ENCODE results near the gene C4orf36. TPM values are rescaled to one million over a fixed set of nuclear protein-coding genes. Genes with fewer than 3 reads are reported as not detected.

Gene C4orf36
- total and polyA plus RNA-seq, 2 donors (not counting 1 experiment from before 2014, with no cell fraction given) = 0.24 TPM; not detected in 1

DNA sequence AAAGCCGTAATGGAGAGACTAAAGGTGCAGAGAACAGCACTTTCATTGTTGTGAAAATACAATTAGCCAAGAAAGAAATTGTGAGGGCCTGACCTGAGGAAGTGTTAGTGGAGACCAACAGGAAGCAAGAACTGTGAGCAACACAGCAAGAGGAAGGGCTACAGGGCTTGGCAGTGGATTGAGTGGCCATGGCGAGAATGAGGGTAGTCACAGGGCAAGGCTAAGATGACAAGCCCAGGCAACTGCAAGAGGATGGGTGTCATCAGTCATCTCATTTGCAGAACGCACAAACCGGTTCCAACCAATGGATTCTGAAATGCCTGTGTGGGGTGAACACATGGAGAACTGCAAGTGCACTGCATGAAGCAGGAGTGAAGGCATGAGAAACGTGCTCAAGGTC, 46.6 kb downstream of the C4orf36 start:
- no peak overlapping the region for H3K27ac Mint-ChIP-seq
- CTCF ChIA-PET = no interaction called here
- H3K4me3 ChIP-seq (ENCODE audit: control extremely low read depth in 1 of 5, extremely low read depth in 1 of 5, insufficient read depth in 1 of 5, low read depth in 2 of 5, low read length in 4 of 5) = no peak overlapping the region
- ATAC-seq (ENCODE audit: low read depth) (no peak), DNase-seq (no peak)
- no peak overlapping the region for H3K4me3 Mint-ChIP-seq
- H3K27me3 ChIP-seq (replicated peaks in 1 of 4; ENCODE audit: control extremely low read depth in 1 of 4, control insufficient read depth in 3 of 4, insufficient read depth in 4 of 4, low read length in 3 of 4) = no peaks in the 10 kb centered on the region
- no peak overlapping the region for H3K9ac ChIP-seq (ENCODE audit: low read length)
- intact Hi-C loops (cut with micrococcal nuclease) = no loop called here
- over 99% methylated on average over 5 of the region's 5 CpGs for WGBS (ENCODE audit: insufficient coverage)
- H3K9me3 Mint-ChIP-seq (ENCODE audit: insufficient read depth) = no peaks in the 10 kb centered on the region
- no peaks in the 10 kb centered on the region for H3K4me1 ChIP-seq (ENCODE audit: control insufficient read depth in 2 of 2, insufficient read depth in 2 of 2, low read length in 2 of 2)
- no peak overlapping the region for H3K4me2 ChIP-seq (replicated peaks; ENCODE audit: low read depth, low read length, poor library complexity, severe bottlenecking)
- H3K36me3 ChIP-seq (replicated peaks in 1 of 2; ENCODE audit: control extremely low read depth in 1 of 2, control insufficient read depth in 1 of 2, extremely low read depth in 1 of 2, insufficient read depth in 2 of 2, low read length in 1 of 2) = no peaks in the 10 kb centered on the region
- POLR2A ChIA-PET = no interaction called here
- no peaks in the 10 kb centered on the region for H3K4me1 Mint-ChIP-seq
- no peaks in the 10 kb centered on the region for H3K79me2 ChIP-seq (ENCODE audit: control insufficient read depth, insufficient read depth, low read length)
- H3K9me3 ChIP-seq (ENCODE audit: control extremely low read depth in 1 of 3, control insufficient read depth in 2 of 3, insufficient read depth in 1 of 3, low read length in 2 of 3) = no peaks in the 10 kb centered on the region
- H3K27me3 Mint-ChIP-seq = peaks cover 3% of the 10 kb centered on the region
- no peaks in the 10 kb centered on the region for H4K20me1 ChIP-seq (ENCODE audit: control insufficient read depth, insufficient read depth, low read length, poor library complexity, severe bottlenecking)
- no peak for TF ChIP-seq EZH2 (IDR thresholded peaks at IDR 0.05; ENCODE audit: borderline replicate concordance, insufficient read depth, low read depth, low read length, poor library complexity, severe bottlenecking)
- TF ChIP-seq, protein P1, sequence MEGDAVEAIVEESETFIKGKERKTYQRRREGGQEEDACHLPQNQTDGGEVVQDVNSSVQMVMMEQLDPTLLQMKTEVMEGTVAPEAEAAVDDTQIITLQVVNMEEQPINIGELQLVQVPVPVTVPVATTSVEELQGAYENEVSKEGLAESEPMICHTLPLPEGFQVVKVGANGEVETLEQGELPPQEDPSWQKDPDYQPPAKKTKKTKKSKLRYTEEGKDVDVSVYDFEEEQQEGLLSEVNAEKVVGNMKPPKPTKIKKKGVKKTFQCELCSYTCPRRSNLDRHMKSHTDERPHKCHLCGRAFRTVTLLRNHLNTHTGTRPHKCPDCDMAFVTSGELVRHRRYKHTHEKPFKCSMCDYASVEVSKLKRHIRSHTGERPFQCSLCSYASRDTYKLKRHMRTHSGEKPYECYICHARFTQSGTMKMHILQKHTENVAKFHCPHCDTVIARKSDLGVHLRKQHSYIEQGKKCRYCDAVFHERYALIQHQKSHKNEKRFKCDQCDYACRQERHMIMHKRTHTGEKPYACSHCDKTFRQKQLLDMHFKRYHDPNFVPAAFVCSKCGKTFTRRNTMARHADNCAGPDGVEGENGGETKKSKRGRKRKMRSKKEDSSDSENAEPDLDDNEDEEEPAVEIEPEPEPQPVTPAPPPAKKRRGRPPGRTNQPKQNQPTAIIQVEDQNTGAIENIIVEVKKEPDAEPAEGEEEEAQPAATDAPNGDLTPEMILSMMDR (IDR thresholded peaks at IDR 0.05) = no peak
- H3K27ac ChIP-seq (ENCODE audit: low read length in 2 of 2) = no peak overlapping the region
- no peak overlapping the region for H2AFZ ChIP-seq (ENCODE audit: insufficient read depth, low read depth, low read length, poor library complexity, severe bottlenecking)

DNA sequence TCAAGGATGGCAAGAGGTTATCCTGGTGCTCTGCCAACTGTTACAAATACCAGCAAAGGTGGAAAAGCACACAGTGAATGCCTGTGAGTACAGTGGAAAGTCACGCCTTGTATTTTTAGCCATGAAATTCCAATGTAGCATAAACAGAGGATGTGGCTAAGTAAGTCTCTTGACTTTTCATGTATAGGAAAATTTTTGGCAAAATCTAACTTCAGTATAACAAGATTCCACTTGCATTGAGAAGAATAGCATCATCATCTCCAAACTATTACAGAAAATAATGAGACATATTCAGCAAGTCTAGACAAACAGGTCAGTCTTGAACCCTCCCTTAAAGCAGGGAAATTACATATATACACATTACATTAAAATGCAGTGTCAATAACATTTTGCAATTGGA, 50.9 kb downstream of the C4orf36 start:
- POLR2A ChIA-PET = no interaction called here
- Histone ChIP-seq H3K36me3 (replicated peaks in 1 of 2; ENCODE audit: control extremely low read depth in 1 of 2, control insufficient read depth in 1 of 2, extremely low read depth in 1 of 2, insufficient read depth in 2 of 2, low read length in 1 of 2) (no peaks in the 10 kb centered on the region), H3K79me2 (ENCODE audit: control insufficient read depth, insufficient read depth, low read length) (no peaks in the 10 kb centered on the region), H3K4me2 (replicated peaks; ENCODE audit: low read depth, low read length, poor library complexity, severe bottlenecking) (no peak overlapping the region), H3K9me3 (ENCODE audit: control extremely low read depth in 1 of 3, control insufficient read depth in 2 of 3, insufficient read depth in 1 of 3, low read length in 2 of 3) (no peaks in the 10 kb centered on the region), H3K4me1 (ENCODE audit: control insufficient read depth in 2 of 2, insufficient read depth in 2 of 2, low read length in 2 of 2) (no peaks in the 10 kb centered on the region), H3K27me3 (replicated peaks in 1 of 4; ENCODE audit: control extremely low read depth in 1 of 4, control insufficient read depth in 3 of 4, insufficient read depth in 4 of 4, low read length in 3 of 4) (no peaks in the 10 kb centered on the region), H3K4me3 (ENCODE audit: control extremely low read depth in 1 of 5, extremely low read depth in 1 of 5, insufficient read depth in 1 of 5, low read depth in 2 of 5, low read length in 4 of 5) (no peak overlapping the region), H4K20me1 (ENCODE audit: control insufficient read depth, insufficient read depth, low read length, poor library complexity, severe bottlenecking) (no peaks in the 10 kb centered on the region), H3K27ac (ENCODE audit: low read length in 2 of 2) (no peak overlapping the region), H3K9ac (ENCODE audit: low read length) (no peak overlapping the region), H2AFZ (ENCODE audit: insufficient read depth, low read depth, low read length, poor library complexity, severe bottlenecking) (no peak overlapping the region)
- Mint-ChIP-seq H3K27me3 (peaks cover 6% of the 10 kb centered on the region), H3K4me3 (no peak overlapping the region), H3K4me1 (no peaks in the 10 kb centered on the region), H3K9me3 (ENCODE audit: insufficient read depth) (no peaks in the 10 kb centered on the region), H3K27ac (no peak overlapping the region)
- intact Hi-C loops (cut with micrococcal nuclease) = no loop called here
- no CpG with 5 or more reads among the region's 1 CpG for WGBS (ENCODE audit: insufficient coverage)
- DNase-seq = no peak
- no peak for ATAC-seq (ENCODE audit: low read depth)
- TF ChIP-seq, protein P1 (IDR thresholded peaks at IDR 0.05) = no peak
- no peak for TF ChIP-seq EZH2 (IDR thresholded peaks at IDR 0.05; ENCODE audit: borderline replicate concordance, insufficient read depth, low read depth, low read length, poor library complexity, severe bottlenecking)
- CTCF ChIA-PET = no interaction called here
